Measurements from ENCODE around the gene NT5E. TPM values are rescaled to one million over a fixed set of nuclear protein-coding genes. Genes with fewer than 3 reads are reported as not detected.

Gene NT5E
- total RNA-seq, 1 experiment from 2014 or later = 0.52 TPM

DNA sequence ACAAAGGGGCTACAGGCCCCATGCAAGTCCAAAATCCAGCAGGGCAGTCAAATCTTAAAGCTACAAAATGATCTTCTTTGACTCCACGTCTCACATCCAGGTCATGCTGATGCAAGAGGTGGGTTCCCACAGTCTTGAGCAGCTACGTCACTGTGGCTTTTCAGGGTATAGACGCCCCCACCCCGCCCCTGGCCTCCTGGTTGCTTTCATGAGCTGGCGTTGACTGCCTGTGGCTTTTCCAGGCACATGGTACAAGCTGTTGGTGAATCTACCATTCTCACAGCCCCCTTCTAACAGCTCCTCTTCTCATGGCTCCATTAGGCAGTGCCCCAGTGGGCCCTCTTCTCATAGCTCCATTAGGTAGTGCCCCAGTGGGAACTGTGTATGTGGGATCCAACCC lies 47.0 kb downstream of the NT5E start:
- no peak overlapping the region for H3K4me2 ChIP-seq (ENCODE audit: insufficient read depth, insufficient read length, low read length)
- no CpG with 5 or more reads among the region's 5 CpGs for WGBS (ENCODE audit: extremely low coverage, insufficient read length, low lambda C conversion rate)
- H4K5ac ChIP-seq (ENCODE audit: insufficient read length, low read depth, low read length) = no peak overlapping the region
- TF ChIP-seq, protein P1, sequence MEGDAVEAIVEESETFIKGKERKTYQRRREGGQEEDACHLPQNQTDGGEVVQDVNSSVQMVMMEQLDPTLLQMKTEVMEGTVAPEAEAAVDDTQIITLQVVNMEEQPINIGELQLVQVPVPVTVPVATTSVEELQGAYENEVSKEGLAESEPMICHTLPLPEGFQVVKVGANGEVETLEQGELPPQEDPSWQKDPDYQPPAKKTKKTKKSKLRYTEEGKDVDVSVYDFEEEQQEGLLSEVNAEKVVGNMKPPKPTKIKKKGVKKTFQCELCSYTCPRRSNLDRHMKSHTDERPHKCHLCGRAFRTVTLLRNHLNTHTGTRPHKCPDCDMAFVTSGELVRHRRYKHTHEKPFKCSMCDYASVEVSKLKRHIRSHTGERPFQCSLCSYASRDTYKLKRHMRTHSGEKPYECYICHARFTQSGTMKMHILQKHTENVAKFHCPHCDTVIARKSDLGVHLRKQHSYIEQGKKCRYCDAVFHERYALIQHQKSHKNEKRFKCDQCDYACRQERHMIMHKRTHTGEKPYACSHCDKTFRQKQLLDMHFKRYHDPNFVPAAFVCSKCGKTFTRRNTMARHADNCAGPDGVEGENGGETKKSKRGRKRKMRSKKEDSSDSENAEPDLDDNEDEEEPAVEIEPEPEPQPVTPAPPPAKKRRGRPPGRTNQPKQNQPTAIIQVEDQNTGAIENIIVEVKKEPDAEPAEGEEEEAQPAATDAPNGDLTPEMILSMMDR (conservative IDR thresholded peaks at IDR 0.05) = no peak
- no peak overlapping the region for H3K9ac ChIP-seq (ENCODE audit: extremely low read depth, insufficient read length, low read length)
- DNase-seq = no peak
- no peak overlapping the region for H4K91ac ChIP-seq (ENCODE audit: insufficient read length, low read depth, low read length)
- H3K23ac ChIP-seq (ENCODE audit: insufficient read length, low read depth, low read length) = no peak overlapping the region
- H3K79me1 ChIP-seq (ENCODE audit: insufficient read depth, low read depth, low read length, poor library complexity, severe bottlenecking) = no peaks in the 10 kb centered on the region
- no peaks in the 10 kb centered on the region for H4K20me1 ChIP-seq (ENCODE audit: control insufficient read depth, insufficient read depth, insufficient read length)
- no peak overlapping the region for H3K18ac ChIP-seq (ENCODE audit: insufficient read length, low read depth, low read length)
- Mint-ChIP-seq H3K4me3 (no peak overlapping the region), H3K27ac (no peak overlapping the region), H3K4me1 (no peaks in the 10 kb centered on the region), H3K9me3 (peaks cover 22 to 23% of the 10 kb centered on the region in 2 experiments), H3K36me3 (ENCODE audit: insufficient read depth in 1 of 3, low read depth in 3 of 3) (peaks cover 5 to 23% (median 10%) of the 10 kb centered on the region in 3 experiments; a peak in 6 of 7 replicates), H3K27me3 (ENCODE audit: low read depth) (no peaks in the 10 kb centered on the region)
- H2BK12ac ChIP-seq (ENCODE audit: insufficient read length, low read depth, low read length) = no peak overlapping the region
- H3K4ac ChIP-seq (ENCODE audit: low read depth, low read length) = no peak overlapping the region
- no peaks in the 10 kb centered on the region for H3K9me3 ChIP-seq (ENCODE audit: control insufficient read depth, low read depth, low read length)
- H2BK120ac ChIP-seq (ENCODE audit: low read depth, low read length, poor library complexity, severe bottlenecking) = no peak overlapping the region
- no peaks in the 10 kb centered on the region for H3K79me2 ChIP-seq (ENCODE audit: insufficient read depth, low read length)
- H3T11ph ChIP-seq (ENCODE audit: low read length) = no peak overlapping the region
- H2AK5ac ChIP-seq (ENCODE audit: insufficient read length, low read length) = no peak overlapping the region
- H2BK15ac ChIP-seq (ENCODE audit: low read depth, low read length) = no peak overlapping the region
- no peak overlapping the region for H3K27ac ChIP-seq (ENCODE audit: insufficient read length, low read depth, low read length)
- H3K23me2 ChIP-seq (ENCODE audit: insufficient read length, low read depth, low read length, poor library complexity, severe bottlenecking) = no peaks in the 10 kb centered on the region
- H2BK5ac ChIP-seq (ENCODE audit: insufficient read length, low read length) = no peak overlapping the region
- no peak overlapping the region for H3K56ac ChIP-seq (ENCODE audit: insufficient read length, low read depth, low read length)
- no peak overlapping the region for H2AFZ ChIP-seq (ENCODE audit: low read length)
- no peak overlapping the region for H3K14ac ChIP-seq (ENCODE audit: insufficient read depth, low read length)
- H3K4me1 ChIP-seq (ENCODE audit: insufficient read depth, low read length) = no peaks in the 10 kb centered on the region
- H4K8ac ChIP-seq (replicated peaks; ENCODE audit: insufficient read length, low read depth, low read length) = no peak overlapping the region
- no peak overlapping the region for H2BK20ac ChIP-seq (ENCODE audit: low read depth, low read length, poor library complexity, severe bottlenecking)
- H3K27me3 ChIP-seq (ENCODE audit: insufficient read depth, low read length) = no peaks in the 10 kb centered on the region
